HEK293 (cell line): ENCODE measurements around the gene TBL1XR1.

ENCODE experiments used
- KLF1 ChIP-seq: fragments of 450-650 bp; formaldehyde crosslinking; IDR thresholded peaks from 2 replicates; pipeline ENCODE4 v1.5.1; 2016; ENCODE audit warnings: missing biosample characterization, missing genetic modification characterization
- YY1 ChIP-seq: fragments of 450-650 bp; formaldehyde crosslinking; IDR thresholded peaks from 2 replicates; pipeline ENCODE4 v1.5.1; 2018; ENCODE audit warnings: missing biosample characterization, missing genetic modification characterization
- ZFP69B ChIP-seq: fragments of 450-650 bp; formaldehyde crosslinking; IDR thresholded peaks from 2 replicates; pipeline ENCODE4 v1.5.1; 2016; ENCODE audit warnings: missing biosample characterization, missing genetic modification characterization
- ZNF132 ChIP-seq: fragments of 450-650 bp; formaldehyde crosslinking; IDR thresholded peaks from 2 replicates; pipeline ENCODE4 v1.5.1; 2017; ENCODE audit warnings: missing biosample characterization, missing genetic modification characterization, borderline replicate concordance
- ZNF184 ChIP-seq: fragments of 450-650 bp; IDR thresholded peaks from 2 replicates; pipeline ENCODE4 v1.5.1; 2018; ENCODE audit warnings: missing biosample characterization, mild to moderate bottlenecking, missing genetic modification characterization
- ZNF19 ChIP-seq: fragments of 450-650 bp; formaldehyde crosslinking; IDR thresholded peaks from 2 replicates; pipeline ENCODE4; 2016; ENCODE audit warnings: missing biosample characterization, missing genetic modification characterization, low read depth
- ZNF558 ChIP-seq: fragments of 450-650 bp; formaldehyde crosslinking; IDR thresholded peaks from 2 replicates; pipeline ENCODE4 v1.5.1; 2016; ENCODE audit warnings: missing biosample characterization, missing genetic modification characterization
- ZNF600 ChIP-seq: fragments of 450-650 bp; formaldehyde crosslinking; IDR thresholded peaks from 2 replicates; pipeline ENCODE4 v1.5.1; 2016; ENCODE audit warnings: missing biosample characterization, missing genetic modification characterization
- ZNF777 ChIP-seq: fragments of 450-650 bp; formaldehyde crosslinking; IDR thresholded peaks from 2 replicates; pipeline ENCODE4 v1.5.1; 2017; ENCODE audit warnings: missing biosample characterization, missing genetic modification characterization, borderline replicate concordance
- ZXDB ChIP-seq: fragments of 450-650 bp; formaldehyde crosslinking; IDR thresholded peaks from 2 replicates; pipeline ENCODE4 v1.5.1; 2016; ENCODE audit warnings: missing biosample characterization, missing genetic modification characterization
- TF ChIP-seq, protein P1 (sequence below): sonication (generic); formaldehyde crosslinking; IDR thresholded peaks from 2 replicates; pipeline ENCODE4 v1.8.1; 2022; ENCODE audit warnings: mild to moderate bottlenecking, moderate library complexity, missing genetic modification reagents
- TF ChIP-seq, protein P2 (sequence below): fragments of 450-650 bp; formaldehyde crosslinking; IDR thresholded peaks from 2 replicates; pipeline ENCODE4 v1.5.1; 2016; ENCODE audit warnings: missing biosample characterization, missing genetic modification characterization
- TF ChIP-seq, protein P3 (sequence below): fragments of 450-650 bp; formaldehyde crosslinking; conservative IDR thresholded peaks from 2 replicates; pipeline ENCODE4 v1.5.1; 2016; ENCODE audit warnings: low read depth, missing biosample characterization, missing genetic modification characterization
- TF ChIP-seq, protein P4 (sequence below): fragments of 450-650 bp; formaldehyde crosslinking; IDR thresholded peaks from 2 replicates; pipeline ENCODE4 v1.5.1; 2017; ENCODE audit warnings: missing biosample characterization, missing genetic modification characterization

DNA sequence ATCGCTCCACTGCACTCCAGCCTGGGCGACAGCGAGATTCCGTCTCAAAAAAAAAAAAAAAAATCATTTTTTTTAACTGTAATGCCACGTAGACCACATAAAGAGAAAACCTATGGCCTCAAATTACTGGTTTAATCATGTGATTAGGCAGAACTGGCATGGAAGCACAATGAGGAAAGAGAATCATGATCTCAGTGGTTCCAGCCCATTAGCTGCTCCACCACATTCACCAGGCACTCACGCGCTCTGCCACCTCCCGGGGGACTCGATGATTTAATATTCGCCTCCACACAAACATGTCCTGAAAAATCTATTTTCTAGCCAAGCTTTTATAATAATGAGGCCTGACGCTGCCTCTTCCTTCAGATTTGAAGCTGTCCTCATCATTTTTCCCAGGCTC lies 204.7 kb downstream of the TBL1XR1 start:
- no peak for TF ChIP-seq ZXDB (tag by site-specific recombination)
- no peak for TF ChIP-seq ZNF19 (tag by site-specific recombination)
- TF ChIP-seq KLF1 (tag by site-specific recombination) = no peak
- TF ChIP-seq ZNF132 (tag by site-specific recombination) = no peak
- TF ChIP-seq, protein P1, sequence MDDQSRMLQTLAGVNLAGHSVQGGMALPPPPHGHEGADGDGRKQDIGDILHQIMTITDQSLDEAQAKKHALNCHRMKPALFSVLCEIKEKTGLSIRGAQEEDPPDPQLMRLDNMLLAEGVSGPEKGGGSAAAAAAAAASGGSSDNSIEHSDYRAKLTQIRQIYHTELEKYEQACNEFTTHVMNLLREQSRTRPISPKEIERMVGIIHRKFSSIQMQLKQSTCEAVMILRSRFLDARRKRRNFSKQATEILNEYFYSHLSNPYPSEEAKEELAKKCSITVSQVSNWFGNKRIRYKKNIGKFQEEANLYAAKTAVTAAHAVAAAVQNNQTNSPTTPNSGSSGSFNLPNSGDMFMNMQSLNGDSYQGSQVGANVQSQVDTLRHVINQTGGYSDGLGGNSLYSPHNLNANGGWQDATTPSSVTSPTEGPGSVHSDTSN (CRISPR knock-in tag) = no peak
- TF ChIP-seq, protein P2, sequence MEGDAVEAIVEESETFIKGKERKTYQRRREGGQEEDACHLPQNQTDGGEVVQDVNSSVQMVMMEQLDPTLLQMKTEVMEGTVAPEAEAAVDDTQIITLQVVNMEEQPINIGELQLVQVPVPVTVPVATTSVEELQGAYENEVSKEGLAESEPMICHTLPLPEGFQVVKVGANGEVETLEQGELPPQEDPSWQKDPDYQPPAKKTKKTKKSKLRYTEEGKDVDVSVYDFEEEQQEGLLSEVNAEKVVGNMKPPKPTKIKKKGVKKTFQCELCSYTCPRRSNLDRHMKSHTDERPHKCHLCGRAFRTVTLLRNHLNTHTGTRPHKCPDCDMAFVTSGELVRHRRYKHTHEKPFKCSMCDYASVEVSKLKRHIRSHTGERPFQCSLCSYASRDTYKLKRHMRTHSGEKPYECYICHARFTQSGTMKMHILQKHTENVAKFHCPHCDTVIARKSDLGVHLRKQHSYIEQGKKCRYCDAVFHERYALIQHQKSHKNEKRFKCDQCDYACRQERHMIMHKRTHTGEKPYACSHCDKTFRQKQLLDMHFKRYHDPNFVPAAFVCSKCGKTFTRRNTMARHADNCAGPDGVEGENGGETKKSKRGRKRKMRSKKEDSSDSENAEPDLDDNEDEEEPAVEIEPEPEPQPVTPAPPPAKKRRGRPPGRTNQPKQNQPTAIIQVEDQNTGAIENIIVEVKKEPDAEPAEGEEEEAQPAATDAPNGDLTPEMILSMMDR (tag by site-specific recombination) = no peak
- TF ChIP-seq YY1 = no peak
- TF ChIP-seq, protein P3, sequence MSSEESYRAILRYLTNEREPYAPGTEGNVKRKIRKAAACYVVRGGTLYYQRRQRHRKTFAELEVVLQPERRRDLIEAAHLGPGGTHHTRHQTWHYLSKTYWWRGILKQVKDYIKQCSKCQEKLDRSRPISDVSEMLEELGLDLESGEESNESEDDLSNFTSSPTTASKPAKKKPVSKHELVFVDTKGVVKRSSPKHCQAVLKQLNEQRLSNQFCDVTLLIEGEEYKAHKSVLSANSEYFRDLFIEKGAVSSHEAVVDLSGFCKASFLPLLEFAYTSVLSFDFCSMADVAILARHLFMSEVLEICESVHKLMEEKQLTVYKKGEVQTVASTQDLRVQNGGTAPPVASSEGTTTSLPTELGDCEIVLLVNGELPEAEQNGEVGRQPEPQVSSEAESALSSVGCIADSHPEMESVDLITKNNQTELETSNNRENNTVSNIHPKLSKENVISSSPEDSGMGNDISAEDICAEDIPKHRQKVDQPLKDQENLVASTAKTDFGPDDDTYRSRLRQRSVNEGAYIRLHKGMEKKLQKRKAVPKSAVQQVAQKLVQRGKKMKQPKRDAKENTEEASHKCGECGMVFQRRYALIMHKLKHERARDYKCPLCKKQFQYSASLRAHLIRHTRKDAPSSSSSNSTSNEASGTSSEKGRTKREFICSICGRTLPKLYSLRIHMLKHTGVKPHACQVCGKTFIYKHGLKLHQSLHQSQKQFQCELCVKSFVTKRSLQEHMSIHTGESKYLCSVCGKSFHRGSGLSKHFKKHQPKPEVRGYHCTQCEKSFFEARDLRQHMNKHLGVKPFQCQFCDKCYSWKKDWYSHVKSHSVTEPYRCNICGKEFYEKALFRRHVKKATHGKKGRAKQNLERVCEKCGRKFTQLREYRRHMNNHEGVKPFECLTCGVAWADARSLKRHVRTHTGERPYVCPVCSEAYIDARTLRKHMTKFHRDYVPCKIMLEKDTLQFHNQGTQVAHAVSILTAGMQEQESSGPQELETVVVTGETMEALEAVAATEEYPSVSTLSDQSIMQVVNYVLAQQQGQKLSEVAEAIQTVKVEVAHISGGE (tag by site-specific recombination) = no peak
- TF ChIP-seq, protein P4, sequence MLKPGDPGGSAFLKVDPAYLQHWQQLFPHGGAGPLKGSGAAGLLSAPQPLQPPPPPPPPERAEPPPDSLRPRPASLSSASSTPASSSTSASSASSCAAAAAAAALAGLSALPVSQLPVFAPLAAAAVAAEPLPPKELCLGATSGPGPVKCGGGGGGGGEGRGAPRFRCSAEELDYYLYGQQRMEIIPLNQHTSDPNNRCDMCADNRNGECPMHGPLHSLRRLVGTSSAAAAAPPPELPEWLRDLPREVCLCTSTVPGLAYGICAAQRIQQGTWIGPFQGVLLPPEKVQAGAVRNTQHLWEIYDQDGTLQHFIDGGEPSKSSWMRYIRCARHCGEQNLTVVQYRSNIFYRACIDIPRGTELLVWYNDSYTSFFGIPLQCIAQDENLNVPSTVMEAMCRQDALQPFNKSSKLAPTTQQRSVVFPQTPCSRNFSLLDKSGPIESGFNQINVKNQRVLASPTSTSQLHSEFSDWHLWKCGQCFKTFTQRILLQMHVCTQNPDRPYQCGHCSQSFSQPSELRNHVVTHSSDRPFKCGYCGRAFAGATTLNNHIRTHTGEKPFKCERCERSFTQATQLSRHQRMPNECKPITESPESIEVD (tag by site-specific recombination) = no peak
- TF ChIP-seq ZNF558 (tag by site-specific recombination) = no peak
- no peak for TF ChIP-seq ZNF600 (tag by site-specific recombination)
- TF ChIP-seq ZFP69B (tag by site-specific recombination) = no peak
- no peak for TF ChIP-seq ZNF777 (tag by site-specific recombination)
- TF ChIP-seq ZNF184 (tag by site-specific recombination) = no peak
